Measurements from ENCODE around the gene EPB41L3. TPM values are rescaled to one million over a fixed set of nuclear protein-coding genes. Genes with fewer than 3 reads are reported as not detected.
"Not testable (repeated sequence)": the region's sequence is repeated elsewhere in the genome, so short reads cannot be mapped to it uniquely, and the experiment has no call there.

Gene EPB41L3
- total RNA-seq, 1 donor from 2014 or later = 41.7 TPM

GRCh38 chr18:5516841-5517240 lies 27.0 kb downstream of the EPB41L3 start:
- Mint-ChIP-seq H3K27ac (no peak overlapping the region), H3K36me3 (ENCODE audit: insufficient read depth) (no peaks in the 10 kb centered on the region), H3K27me3 (no peaks in the 10 kb centered on the region), H3K9me3 (ENCODE audit: low read depth) (no peaks in the 10 kb centered on the region), H3K4me3 (ENCODE audit: low read depth) (no peak overlapping the region), H3K4me1 (ENCODE audit: low read depth) (peaks cover 14% of the 10 kb centered on the region)
- DNase-seq (ENCODE audit: low spot score, unreplicated experiment) = no peak
- TF ChIP-seq, protein P1, sequence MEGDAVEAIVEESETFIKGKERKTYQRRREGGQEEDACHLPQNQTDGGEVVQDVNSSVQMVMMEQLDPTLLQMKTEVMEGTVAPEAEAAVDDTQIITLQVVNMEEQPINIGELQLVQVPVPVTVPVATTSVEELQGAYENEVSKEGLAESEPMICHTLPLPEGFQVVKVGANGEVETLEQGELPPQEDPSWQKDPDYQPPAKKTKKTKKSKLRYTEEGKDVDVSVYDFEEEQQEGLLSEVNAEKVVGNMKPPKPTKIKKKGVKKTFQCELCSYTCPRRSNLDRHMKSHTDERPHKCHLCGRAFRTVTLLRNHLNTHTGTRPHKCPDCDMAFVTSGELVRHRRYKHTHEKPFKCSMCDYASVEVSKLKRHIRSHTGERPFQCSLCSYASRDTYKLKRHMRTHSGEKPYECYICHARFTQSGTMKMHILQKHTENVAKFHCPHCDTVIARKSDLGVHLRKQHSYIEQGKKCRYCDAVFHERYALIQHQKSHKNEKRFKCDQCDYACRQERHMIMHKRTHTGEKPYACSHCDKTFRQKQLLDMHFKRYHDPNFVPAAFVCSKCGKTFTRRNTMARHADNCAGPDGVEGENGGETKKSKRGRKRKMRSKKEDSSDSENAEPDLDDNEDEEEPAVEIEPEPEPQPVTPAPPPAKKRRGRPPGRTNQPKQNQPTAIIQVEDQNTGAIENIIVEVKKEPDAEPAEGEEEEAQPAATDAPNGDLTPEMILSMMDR (IDR thresholded peaks at IDR 0.05; ENCODE audit: unreplicated experiment) = no peak

- Mint-ChIP-seq H3K9me3 (ENCODE audit: low read depth) (no peaks in the 10 kb centered on the region), H3K27ac (no peak overlapping the region), H3K27me3 (no peaks in the 10 kb centered on the region), H3K4me3 (ENCODE audit: low read depth) (no peak overlapping the region), H3K4me1 (ENCODE audit: low read depth) (peaks cover 15% of the 10 kb centered on the region), H3K36me3 (ENCODE audit: insufficient read depth) (no peaks in the 10 kb centered on the region)
- DNase-seq (ENCODE audit: low spot score, unreplicated experiment) = no peak
- TF ChIP-seq, protein P1 (IDR thresholded peaks at IDR 0.05; ENCODE audit: unreplicated experiment) = no peak
Observed at GRCh38 chr18:5515011-5515784, 28.6 kb downstream of the EPB41L3 start.

GRCh38 chr18:5513947-5514346 lies 29.9 kb downstream of the EPB41L3 start:
- no peak overlapping the region for H3K4me3 Mint-ChIP-seq (ENCODE audit: low read depth)
- H3K4me1 Mint-ChIP-seq (ENCODE audit: low read depth) = peaks cover 14% of the 10 kb centered on the region
- no peaks in the 10 kb centered on the region for H3K9me3 Mint-ChIP-seq (ENCODE audit: low read depth)
- no peak overlapping the region for H3K27ac Mint-ChIP-seq
- DNase-seq (ENCODE audit: low spot score, unreplicated experiment) = no peak
- no peaks in the 10 kb centered on the region for H3K36me3 Mint-ChIP-seq (ENCODE audit: insufficient read depth)
- H3K27me3 Mint-ChIP-seq = no peaks in the 10 kb centered on the region
- TF ChIP-seq, protein P1 (IDR thresholded peaks at IDR 0.05; ENCODE audit: unreplicated experiment) = no peak

DNA sequence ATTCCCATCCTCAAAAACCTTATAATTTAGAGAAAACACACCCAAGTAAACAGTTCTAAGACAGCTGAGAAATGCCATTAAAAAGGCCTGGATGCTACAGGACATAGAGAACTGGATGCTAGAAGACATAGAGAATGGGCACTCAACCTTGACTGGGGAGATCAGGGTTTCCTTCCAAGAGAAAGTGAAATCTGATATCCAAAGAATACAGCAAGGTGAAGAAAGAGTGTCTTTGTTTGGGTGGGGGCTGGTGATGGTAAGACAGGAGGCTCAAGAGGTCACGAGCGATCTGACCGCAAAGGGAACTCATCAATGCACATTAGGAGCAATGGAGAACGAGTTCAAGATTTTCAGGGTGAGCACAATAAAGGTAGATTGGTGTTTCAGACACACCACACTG lies 31.6 kb downstream of the EPB41L3 start:
- no peaks in the 10 kb centered on the region for H3K9me3 Mint-ChIP-seq (ENCODE audit: low read depth)
- H3K27ac Mint-ChIP-seq = no peak overlapping the region
- TF ChIP-seq, protein P1 (IDR thresholded peaks at IDR 0.05; ENCODE audit: unreplicated experiment) = no peak
- H3K4me3 Mint-ChIP-seq (ENCODE audit: low read depth) = no peak overlapping the region
- no peaks in the 10 kb centered on the region for H3K27me3 Mint-ChIP-seq
- no peaks in the 10 kb centered on the region for H3K36me3 Mint-ChIP-seq (ENCODE audit: insufficient read depth)
- peaks cover 16% of the 10 kb centered on the region for H3K4me1 Mint-ChIP-seq (ENCODE audit: low read depth)
- no peak for DNase-seq (ENCODE audit: low spot score, unreplicated experiment)

DNA sequence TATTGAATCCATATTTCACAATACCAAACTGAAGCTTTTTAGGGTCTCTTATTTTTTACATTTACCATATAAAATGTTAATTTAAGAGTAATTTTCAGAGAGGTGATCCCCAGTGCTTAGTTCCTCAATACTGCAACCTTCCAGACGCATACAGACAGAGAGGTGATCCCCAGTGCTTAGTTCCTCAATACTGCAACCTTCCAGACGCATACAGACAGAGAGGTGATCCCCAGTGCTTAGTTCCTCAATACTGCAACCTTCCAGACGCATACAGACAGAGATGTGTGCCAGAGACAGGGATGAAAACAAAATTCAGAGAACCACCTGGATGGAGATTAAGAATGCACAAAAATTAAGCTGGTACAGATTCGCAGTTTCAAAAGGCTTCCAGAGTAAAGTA lies 32.3 kb downstream of the EPB41L3 start:
- H3K4me1 Mint-ChIP-seq (ENCODE audit: low read depth) = peaks cover 16% of the 10 kb centered on the region
- H3K36me3 Mint-ChIP-seq (ENCODE audit: insufficient read depth); H3K27me3 Mint-ChIP-seq; DNase-seq (ENCODE audit: low spot score, unreplicated experiment); H3K4me3 Mint-ChIP-seq (ENCODE audit: low read depth); H3K27ac Mint-ChIP-seq; H3K9me3 Mint-ChIP-seq (ENCODE audit: low read depth): not testable (repeated sequence)
